H9 (cell line): ENCODE results near the gene DNLZ. TPM values are rescaled to one million over a fixed set of nuclear protein-coding genes. Genes with fewer than 3 reads are reported as not detected.

Experiments
- DNase-seq: peaks from one replicate; pipeline ENCODE4 v3.0.0-alpha.2; 2017
- H2AFZ ChIP-seq: one replicate; pipeline ENCODE4 v1.6.1; 2013; ENCODE audit warnings: mild to moderate bottlenecking, low read length, control low read depth, moderate library complexity
- H2AK5ac ChIP-seq: 2 replicates; pipeline ENCODE4 v1.6.1; 2013; ENCODE audit warnings: low read length, control low read depth, mixed read lengths; ENCODE audit not compliant: insufficient read length
- H2BK120ac ChIP-seq: one replicate; pipeline ENCODE4 v1.6.1; 2013; ENCODE audit warnings: low read depth, mild to moderate bottlenecking, low read length, control low read depth, inconsistent platforms; ENCODE audit not compliant: poor library complexity, severe bottlenecking
- H2BK12ac ChIP-seq: 2 replicates; pipeline ENCODE4 v1.6.1; 2013; ENCODE audit warnings: low read length, control low read depth, mixed read lengths, low read depth; ENCODE audit not compliant: insufficient read length
- H2BK15ac ChIP-seq: 2 replicates; pipeline ENCODE4 v1.6.1; 2013; ENCODE audit warnings: low read depth, low read length, control low read depth
- H2BK20ac ChIP-seq: one replicate; pipeline ENCODE4 v1.6.1; 2013; ENCODE audit warnings: low read depth, mild to moderate bottlenecking, low read length, control low read depth, inconsistent platforms; ENCODE audit not compliant: poor library complexity, severe bottlenecking
- H2BK5ac ChIP-seq: 2 replicates; pipeline ENCODE4 v1.6.1; 2013; ENCODE audit warnings: low read length, control low read depth, mixed read lengths; ENCODE audit not compliant: insufficient read length
- H3K14ac ChIP-seq: 2 replicates; pipeline ENCODE4 v1.6.1; 2013; ENCODE audit warnings: low read length, control low read depth; ENCODE audit not compliant: insufficient read depth
- H3K18ac ChIP-seq: 2 replicates; pipeline ENCODE4 v1.6.1; 2013; ENCODE audit warnings: low read depth, mild to moderate bottlenecking, mixed read lengths, low read length, control low read depth; ENCODE audit not compliant: insufficient read length
- H3K23ac ChIP-seq: 2 replicates; pipeline ENCODE4 v1.6.1; 2013; ENCODE audit warnings: low read length, control low read depth, mixed read lengths, low read depth; ENCODE audit not compliant: insufficient read length
- H3K23me2 ChIP-seq: 2 replicates; pipeline ENCODE4 v1.6.1; 2013; ENCODE audit warnings: low read depth, mild to moderate bottlenecking, mixed read lengths, low read length, control low read depth; ENCODE audit not compliant: insufficient read length, poor library complexity, severe bottlenecking
- H3K27ac ChIP-seq: 2 replicates; pipeline ENCODE4 v1.5.1; 2013; ENCODE audit warnings: low read length, control low read depth, mixed read lengths, low read depth; ENCODE audit not compliant: insufficient read length
- H3K27me3 ChIP-seq: 2 replicates; pipeline ENCODE4 v1.6.1; 2013; ENCODE audit warnings: low read length, control low read depth, inconsistent platforms; ENCODE audit not compliant: insufficient read depth
- H3K4ac ChIP-seq: 2 replicates; pipeline ENCODE4 v1.6.1; 2013; ENCODE audit warnings: low read depth, mild to moderate bottlenecking, control low read depth, inconsistent platforms, low read length, moderate library complexity
- H3K4me1 ChIP-seq: 2 replicates; pipeline ENCODE4 v1.6.1; 2013; ENCODE audit warnings: low read length, control low read depth, inconsistent platforms; ENCODE audit not compliant: insufficient read depth
- H3K4me2 ChIP-seq: 2 replicates; pipeline ENCODE4 v1.6.1; 2013; ENCODE audit warnings: low read length, control low read depth, mixed read lengths; ENCODE audit not compliant: insufficient read length, insufficient read depth
- H3K56ac ChIP-seq: 2 replicates; pipeline ENCODE4 v1.6.1; 2013; ENCODE audit warnings: low read depth, mild to moderate bottlenecking, mixed read lengths, low read length, control low read depth; ENCODE audit not compliant: insufficient read length
- H3K79me1 ChIP-seq: 2 replicates; pipeline ENCODE4 v1.6.1; 2013; ENCODE audit warnings: low read depth, mild to moderate bottlenecking, moderate library complexity, low read length, control low read depth, inconsistent platforms; ENCODE audit not compliant: insufficient read depth, poor library complexity, severe bottlenecking
- H3K79me2 ChIP-seq: 2 replicates; pipeline ENCODE4 v1.6.1; 2013; ENCODE audit warnings: low read length, control low read depth, inconsistent platforms; ENCODE audit not compliant: insufficient read depth
- H3K9ac ChIP-seq: 2 replicates; pipeline ENCODE4 v1.6.1; 2013; ENCODE audit warnings: low read length, control low read depth, mixed read lengths; ENCODE audit not compliant: insufficient read length; ENCODE audit errors: extremely low read depth
- H3K9me3 ChIP-seq: one replicate; pipeline ENCODE4 v1.6.1; 2013; ENCODE audit warnings: low read depth, low read length, inconsistent platforms; ENCODE audit not compliant: control insufficient read depth
- H3T11ph ChIP-seq: one replicate; pipeline ENCODE4 v1.6.1; 2013; ENCODE audit warnings: mild to moderate bottlenecking, low read length, control low read depth, inconsistent platforms
- H4K20me1 ChIP-seq: one replicate; pipeline ENCODE4 v1.6.1; 2013; ENCODE audit not compliant: control insufficient read depth, insufficient read length, insufficient read depth
- H4K5ac ChIP-seq: 2 replicates; pipeline ENCODE4 v1.6.1; 2013; ENCODE audit warnings: low read depth, mild to moderate bottlenecking, mixed read lengths, low read length, control low read depth; ENCODE audit not compliant: insufficient read length
- H4K8ac ChIP-seq: replicated peaks from 2 replicates; pipeline ENCODE4 v1.6.1; 2013; ENCODE audit warnings: low read length, control low read depth, mixed read lengths, low read depth; ENCODE audit not compliant: insufficient read length
- H4K91ac ChIP-seq: 2 replicates; pipeline ENCODE4 v1.6.1; 2013; ENCODE audit warnings: low read depth, mild to moderate bottlenecking, moderate library complexity, mixed read lengths, low read length, control low read depth; ENCODE audit not compliant: insufficient read length
- H3K27ac Mint-ChIP-seq, 3 experiments: 2 replicates in 2 of 3; 3 replicates in 1 of 3; pipeline ENCODE4 v1.8.0; 2020 to 2021; ENCODE audit warnings: mixed read lengths in 3 of 3, mild to moderate bottlenecking in 1 of 3, moderate library complexity in 1 of 3
- H3K27me3 Mint-ChIP-seq: 2 replicates; pipeline ENCODE4 v1.8.0; 2021; ENCODE audit warnings: low read depth, mild to moderate bottlenecking, moderate library complexity, mixed read lengths
- H3K36me3 Mint-ChIP-seq, 3 experiments: 2 replicates in 2 of 3; 3 replicates in 1 of 3; pipeline ENCODE4 v1.8.0; 2020 to 2021; ENCODE audit warnings: low read depth in 3 of 3, mixed read lengths in 3 of 3; ENCODE audit not compliant: insufficient read depth in 1 of 3
- H3K4me1 Mint-ChIP-seq, 2 experiments: 2 replicates each; pipeline ENCODE4 v1.8.0; 2020; ENCODE audit warnings: mixed read lengths in 2 of 2
- H3K4me3 Mint-ChIP-seq, 2 experiments: 2 replicates in 1 of 2; 3 replicates in 1 of 2; pipeline ENCODE4 v1.8.0; 2020 to 2021; ENCODE audit warnings: mild to moderate bottlenecking in 2 of 2, mixed read lengths in 2 of 2, moderate library complexity in 1 of 2
- H3K9me3 Mint-ChIP-seq, 2 experiments: 2 replicates in 1 of 2; 3 replicates in 1 of 2; pipeline ENCODE4 v1.8.0; 2020; ENCODE audit warnings: mild to moderate bottlenecking in 2 of 2, mixed read lengths in 2 of 2, moderate library complexity in 1 of 2
- WGBS: extraction: QIAGEN DNeasy Blood & Tissue Kit; methylation state at CpG from one replicate; pipeline ENCODE4 v1.1.7; 2013; ENCODE audit warnings: missing lambda C conversion rate, low lambda C conversion rate, mixed read lengths; ENCODE audit not compliant: insufficient read length; ENCODE audit errors: extremely low coverage; 5-methylcytosine and 5-hydroxymethylcytosine counted together
- total RNA-seq: library from RNA; stranded (reverse); gene quantifications from 2 replicates; pipeline ENCODE4 v1.2.1, GENCODE V29; 2021
- TF ChIP-seq, protein P1 (sequence below): fragments of 200-600 bp; sonication (generic); conservative IDR thresholded peaks from 3 replicates; pipeline ENCODE4 v1.8.0; 2021; ENCODE audit warnings: antibody characterized with exemption, mild to moderate bottlenecking

The DNLZ gene
- total RNA-seq, 1 experiment from 2014 or later, result 24.8 TPM

DNA sequence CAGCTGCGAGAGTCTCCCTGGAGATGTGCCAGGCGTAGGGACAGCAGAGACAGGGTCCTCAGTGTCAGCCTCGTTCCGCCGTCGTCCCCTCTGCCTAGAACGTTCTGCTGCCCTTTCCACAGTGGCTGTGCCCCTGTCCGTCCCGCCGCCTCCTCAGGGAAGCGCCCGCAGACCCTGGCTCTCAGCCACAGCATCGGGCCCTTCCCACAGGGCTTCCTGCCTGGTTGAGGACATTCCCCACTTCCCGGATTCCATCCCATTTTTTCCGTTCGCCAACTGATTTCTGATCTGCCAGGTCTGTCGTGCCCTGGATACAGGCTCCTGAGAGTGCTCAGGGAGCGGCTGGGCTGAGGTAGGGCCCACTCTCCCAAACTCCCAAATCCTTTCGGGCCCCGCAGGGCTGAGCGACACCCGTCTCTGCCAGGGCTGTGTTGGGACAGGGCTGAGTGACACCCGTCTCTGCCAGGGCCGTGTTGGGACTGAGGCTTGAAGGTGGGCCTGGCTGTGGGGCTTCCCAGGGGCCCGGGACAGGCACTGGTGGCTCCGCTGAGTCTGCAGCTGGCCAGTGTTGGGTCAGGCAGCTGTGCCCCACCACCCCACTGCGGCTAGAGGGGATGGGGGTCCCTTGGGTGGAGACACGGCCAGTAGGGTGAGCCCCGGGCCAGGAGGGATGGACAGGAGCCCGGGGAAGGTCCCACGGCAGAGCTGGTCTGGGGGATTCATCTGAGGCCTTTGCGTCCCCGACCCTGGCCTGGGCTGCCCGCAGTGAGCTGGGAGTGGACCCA is 15.9 kb downstream of the DNLZ start:
- Mint-ChIP-seq H3K9me3 (no peaks in the 10 kb centered on the region), H3K27me3 (no peaks in the 10 kb centered on the region; the same call in 1 of the 2 replicates), H3K36me3 (no peaks in the 10 kb centered on the region), H3K4me1 (peaks cover 3 to 17% of the 10 kb centered on the region in 2 experiments; a peak in 2 of 4 replicates), H3K27ac (no peak overlapping the region), H3K4me3 (no peak overlapping the region)
- Histone ChIP-seq H2AFZ (no peak overlapping the region), H2BK120ac (no peak overlapping the region), H2BK12ac (no peak overlapping the region), H3K23ac (no peak overlapping the region), H3K4ac (no peak overlapping the region), H3K9me3 (no peaks in the 10 kb centered on the region), H3K4me2 (no peak overlapping the region), H4K91ac (no peak overlapping the region), H4K8ac (no peak overlapping the region), H3K27ac (no peak overlapping the region), H3K79me1 (no peaks in the 10 kb centered on the region), H3K79me2 (no peaks in the 10 kb centered on the region), H3K56ac (no peak overlapping the region), H2BK15ac (no peak overlapping the region), H2BK5ac (no peak overlapping the region), H3K14ac (no peak overlapping the region; the same call in 1 of the 2 replicates), H3K23me2 (no peaks in the 10 kb centered on the region), H3K9ac (no peak overlapping the region), H2BK20ac (no peak overlapping the region), H3K27me3 (no peaks in the 10 kb centered on the region), H3T11ph (no peak overlapping the region), H2AK5ac (no peak overlapping the region), H3K4me1 (no peaks in the 10 kb centered on the region), H4K20me1 (no peaks in the 10 kb centered on the region), H3K18ac (no peak overlapping the region), H4K5ac (no peak overlapping the region)
- no CpG with 5 or more reads among the region's 34 CpGs for WGBS
- TF ChIP-seq, protein P1, sequence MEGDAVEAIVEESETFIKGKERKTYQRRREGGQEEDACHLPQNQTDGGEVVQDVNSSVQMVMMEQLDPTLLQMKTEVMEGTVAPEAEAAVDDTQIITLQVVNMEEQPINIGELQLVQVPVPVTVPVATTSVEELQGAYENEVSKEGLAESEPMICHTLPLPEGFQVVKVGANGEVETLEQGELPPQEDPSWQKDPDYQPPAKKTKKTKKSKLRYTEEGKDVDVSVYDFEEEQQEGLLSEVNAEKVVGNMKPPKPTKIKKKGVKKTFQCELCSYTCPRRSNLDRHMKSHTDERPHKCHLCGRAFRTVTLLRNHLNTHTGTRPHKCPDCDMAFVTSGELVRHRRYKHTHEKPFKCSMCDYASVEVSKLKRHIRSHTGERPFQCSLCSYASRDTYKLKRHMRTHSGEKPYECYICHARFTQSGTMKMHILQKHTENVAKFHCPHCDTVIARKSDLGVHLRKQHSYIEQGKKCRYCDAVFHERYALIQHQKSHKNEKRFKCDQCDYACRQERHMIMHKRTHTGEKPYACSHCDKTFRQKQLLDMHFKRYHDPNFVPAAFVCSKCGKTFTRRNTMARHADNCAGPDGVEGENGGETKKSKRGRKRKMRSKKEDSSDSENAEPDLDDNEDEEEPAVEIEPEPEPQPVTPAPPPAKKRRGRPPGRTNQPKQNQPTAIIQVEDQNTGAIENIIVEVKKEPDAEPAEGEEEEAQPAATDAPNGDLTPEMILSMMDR, result no peak
- DNase-seq, result no peak
